Hematopoietic multipotent progenitor cell treated with erythropoietin and hydrocortisone succinate and interleukin-3 and kit ligand, for 8 days (in vitro differentiated cells): ENCODE results near the gene FARP1.

Source experiments
- DNase-seq: peaks from one replicate; pipeline ENCODE4 v3.0.0-alpha.2; 2015

The FARP1 gene

GRCh38 chr13:98291658-98292057 lies 148.8 kb downstream of the FARP1 start:
- DNase-seq, result no peak

DNA sequence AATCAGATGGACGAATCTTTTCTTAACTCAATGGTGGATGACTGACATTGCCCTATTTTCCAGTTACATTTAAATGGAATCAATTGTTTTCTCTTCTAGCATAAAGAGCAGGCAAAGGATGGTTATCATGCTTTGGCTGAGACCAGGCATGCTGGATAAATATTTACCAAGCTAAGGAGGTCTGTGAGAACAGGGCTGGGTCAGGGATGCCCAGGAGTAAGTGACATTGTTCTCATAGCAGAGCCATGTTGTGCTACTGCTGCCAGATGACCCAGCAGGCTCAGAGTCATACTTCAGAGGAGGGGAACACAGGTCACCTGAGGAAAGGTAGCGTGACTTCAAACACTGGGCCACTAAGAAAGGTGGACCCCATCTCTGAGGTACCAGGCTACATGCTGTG lies 150.2 kb downstream of the FARP1 start:
- DNase-seq, result no peak

GRCh38 chr13:98293570-98294142 lies 150.8 kb downstream of the FARP1 start:
- no peak for DNase-seq

- no peak for DNase-seq
Measured at GRCh38 chr13:98295371-98295770, 152.5 kb downstream of the FARP1 start.

GRCh38 chr13:98297051-98297450 lies 154.2 kb downstream of the FARP1 start:
- DNase-seq, result no peak

DNA sequence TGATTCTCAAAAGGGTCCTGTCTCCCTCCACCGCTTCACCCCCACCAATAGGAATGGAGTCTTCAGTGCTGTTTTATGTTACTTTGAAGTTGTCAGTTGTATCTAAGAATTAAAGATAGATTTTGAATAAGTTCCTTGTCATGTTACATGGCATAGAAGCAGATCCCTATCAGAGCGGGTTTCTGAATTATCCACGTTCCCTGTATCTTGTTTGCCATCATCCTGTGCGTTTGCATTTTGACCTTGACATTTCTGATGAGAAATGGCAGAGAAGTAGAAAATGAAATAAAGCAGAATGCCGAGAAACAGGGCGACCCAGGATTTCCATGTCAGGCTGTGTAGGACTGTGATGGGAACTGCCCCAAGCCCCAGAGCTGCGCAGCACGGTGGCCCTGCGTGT lies 154.9 kb downstream of the FARP1 start:
- DNase-seq, result no peak

DNA sequence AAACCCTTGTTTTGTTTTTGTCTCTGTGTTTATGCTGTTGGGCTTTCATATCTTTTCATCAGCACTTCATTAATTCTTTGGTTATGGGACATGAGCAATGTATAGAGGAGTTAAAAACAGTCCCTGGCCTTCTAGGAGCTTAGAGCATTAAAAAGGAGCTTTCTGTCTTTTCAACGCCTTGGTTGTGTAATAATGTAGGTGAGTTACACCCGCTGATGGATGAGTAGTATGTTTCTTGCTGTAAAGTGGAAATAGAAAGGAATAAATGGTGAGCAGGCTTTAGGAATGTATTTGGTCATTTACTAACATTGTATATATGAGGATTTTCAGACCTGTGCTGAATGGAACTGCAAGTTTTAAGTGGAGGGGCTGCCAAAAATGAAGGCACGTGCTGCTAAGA lies 155.7 kb downstream of the FARP1 start:
- DNase-seq, result no peak

GRCh38 chr13:98299235-98299965 lies 156.5 kb downstream of the FARP1 start:
- DNase-seq, result no peak

GRCh38 chr13:98299966-98300350 lies 157.1 kb downstream of the FARP1 start:
- no peak for DNase-seq

GRCh38 chr13:98300956-98301641 lies 158.2 kb downstream of the FARP1 start:
- no peak for DNase-seq

DNA sequence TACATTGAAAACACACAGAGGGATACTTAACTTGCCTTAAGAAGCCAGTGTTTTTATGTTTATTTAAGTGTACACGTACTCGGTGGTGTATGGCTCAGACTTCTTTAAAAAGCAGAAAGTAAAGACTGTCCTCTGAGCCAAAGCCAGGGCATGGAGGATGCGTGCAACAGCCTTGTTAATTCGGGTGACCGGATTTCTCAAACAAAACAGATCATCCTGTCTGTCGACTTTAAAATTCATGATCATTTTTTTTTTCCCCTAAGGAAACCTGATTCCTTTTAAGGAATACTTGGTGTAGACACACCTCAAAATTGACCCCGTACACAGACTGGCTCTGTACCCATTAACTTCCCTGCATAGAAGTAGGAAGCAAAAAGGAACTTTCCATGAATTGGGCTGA lies 158.8 kb downstream of the FARP1 start:
- no peak for DNase-seq

- no peak for DNase-seq
Measured at GRCh38 chr13:98303858-98304257, 161.0 kb downstream of the FARP1 start.

DNA sequence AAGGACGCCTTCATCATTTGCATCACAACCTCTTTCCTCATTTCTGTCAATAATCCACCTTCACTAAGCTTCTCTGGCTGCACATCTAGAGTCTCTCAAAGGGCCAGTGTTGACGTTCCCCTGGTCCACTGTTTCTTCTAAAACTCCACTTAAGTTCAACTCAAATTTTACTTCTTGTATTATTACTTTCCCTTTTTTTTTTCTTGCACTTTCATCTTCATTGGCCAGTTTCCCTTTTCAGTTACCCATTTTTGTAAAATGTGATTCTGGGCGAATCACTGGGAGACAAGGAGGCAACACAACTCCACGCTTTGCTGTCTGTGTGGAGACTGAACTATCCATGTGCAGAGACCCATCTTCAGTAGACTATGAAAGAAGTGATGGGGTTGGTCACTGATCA lies 162.8 kb downstream of the FARP1 start:
- no peak for DNase-seq

DNA sequence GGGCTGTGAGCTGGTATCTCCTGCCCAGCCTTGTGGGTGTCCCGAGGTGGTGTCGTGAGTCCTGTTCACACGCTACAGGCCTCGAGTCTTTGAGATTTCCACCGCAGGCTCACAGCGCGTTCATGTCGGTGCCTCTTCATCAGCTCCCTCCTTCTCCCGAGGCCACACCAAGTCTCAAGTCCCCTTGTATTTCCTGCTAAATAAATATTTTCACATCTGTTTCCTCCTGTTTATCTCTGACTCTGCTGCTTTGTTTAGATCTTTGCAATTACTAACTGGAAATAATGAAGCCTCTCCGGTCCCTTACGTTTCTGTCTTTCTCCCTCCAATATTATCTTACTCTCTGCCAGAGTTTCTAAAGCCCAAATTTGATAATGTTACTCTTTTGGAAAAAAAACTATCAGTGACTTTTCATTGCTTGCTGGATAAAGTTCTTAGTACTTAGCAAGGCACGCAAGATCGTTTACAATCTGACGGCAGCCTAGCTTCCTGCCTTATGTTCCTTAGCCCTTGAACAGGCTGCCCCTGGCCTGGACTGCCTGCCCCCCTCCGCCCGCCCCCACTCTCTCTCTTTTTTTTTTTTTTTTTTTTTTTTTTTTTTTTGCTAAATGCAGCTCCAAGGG lies 164.7 kb downstream of the FARP1 start:
- DNase-seq, result no peak

DNA sequence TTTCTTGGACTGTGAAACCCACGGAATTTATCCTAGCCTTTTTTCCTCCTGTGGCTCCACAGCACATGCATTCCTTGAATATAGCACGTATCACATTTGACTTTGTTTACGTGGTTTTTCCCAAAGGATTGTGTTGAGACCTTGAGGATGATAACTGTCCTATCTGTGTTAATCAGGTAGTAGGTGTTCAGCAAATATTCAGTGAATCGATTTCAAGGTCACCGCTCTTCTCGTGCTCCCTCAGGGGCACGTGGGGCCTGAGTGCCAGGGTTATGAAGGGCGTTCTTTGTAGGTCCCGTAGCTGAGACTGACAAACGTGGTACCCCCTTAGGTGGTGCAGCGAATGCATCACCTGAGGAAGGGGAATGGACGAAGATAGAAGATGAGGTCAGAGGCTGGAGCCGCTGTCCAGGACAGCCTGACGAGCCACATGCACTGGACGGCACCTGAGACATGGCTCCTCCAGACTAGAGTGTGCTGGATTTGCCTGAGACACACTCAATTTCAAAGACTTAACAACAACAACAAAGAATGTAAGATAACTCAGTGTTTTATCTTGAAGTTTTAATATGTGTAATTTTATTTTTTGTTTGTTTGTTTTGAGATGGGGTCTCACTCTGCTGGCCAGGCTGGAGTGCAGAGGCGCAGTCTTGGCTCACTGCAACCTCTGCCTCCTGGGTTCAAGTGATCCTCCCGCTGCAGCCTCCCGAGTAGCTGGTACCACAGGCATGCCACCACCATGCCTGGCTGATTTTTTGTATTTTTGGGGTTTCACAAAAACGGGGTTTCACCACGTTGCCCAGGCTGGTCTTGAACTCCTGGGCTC lies 165.4 kb downstream of the FARP1 start:
- no peak for DNase-seq

DNA sequence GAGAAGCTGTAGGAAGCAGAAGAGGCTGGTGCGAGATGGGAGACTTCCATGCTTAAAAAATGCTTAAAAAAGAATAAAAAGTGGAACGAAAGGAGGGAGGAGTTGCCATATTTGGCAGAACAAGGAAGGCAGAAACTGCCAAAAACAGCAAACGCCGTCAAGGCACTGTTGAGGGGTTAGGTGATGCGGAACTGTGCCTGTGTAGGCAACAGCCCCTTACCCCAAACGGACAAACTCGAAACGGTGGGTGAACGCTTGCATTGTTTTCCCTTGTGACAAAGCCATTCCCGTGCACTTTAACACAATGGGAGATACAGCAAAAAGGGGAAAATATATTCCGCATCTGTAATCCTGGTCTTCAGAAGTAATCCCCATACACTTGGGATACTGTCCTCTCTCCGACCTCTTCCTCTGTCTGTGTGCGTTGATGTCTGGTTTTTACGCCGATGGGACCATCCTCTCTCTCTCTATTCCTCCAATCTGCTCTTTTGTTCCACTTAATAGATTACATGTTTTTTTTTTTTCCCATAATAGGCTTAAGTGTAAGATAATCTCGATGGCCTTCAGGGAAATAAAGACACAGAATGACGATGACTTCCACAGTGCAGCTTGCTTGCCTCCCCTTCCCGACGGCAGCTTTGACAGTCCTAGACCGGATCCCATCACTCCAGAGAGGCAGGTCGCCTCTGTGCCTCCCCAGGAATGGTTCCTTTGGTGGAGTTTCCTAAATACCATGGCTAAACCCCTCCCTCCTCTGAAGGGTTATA lies 166.9 kb downstream of the FARP1 start:
- no peak for DNase-seq

- DNase-seq, result no peak
Measured at GRCh38 chr13:98310485-98311199, 167.7 kb downstream of the FARP1 start.

DNA sequence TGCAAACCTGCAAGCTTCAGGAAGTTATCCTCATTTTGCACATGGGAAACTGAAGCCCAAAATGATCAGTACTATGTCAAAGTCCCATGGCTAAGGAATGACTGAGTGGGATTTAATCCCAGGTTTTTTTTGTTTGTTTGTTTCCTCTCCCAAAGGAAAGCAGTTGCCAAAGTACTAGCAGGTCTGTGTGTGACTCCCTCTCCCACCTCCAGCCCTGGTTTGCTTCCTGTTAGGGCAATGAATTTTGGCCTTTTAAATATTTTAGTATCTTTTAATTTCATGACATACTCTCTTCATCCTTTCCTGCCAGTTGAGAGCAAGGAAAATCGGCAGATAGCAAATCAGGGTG lies 168.3 kb downstream of the FARP1 start:
- DNase-seq, result no peak

DNA sequence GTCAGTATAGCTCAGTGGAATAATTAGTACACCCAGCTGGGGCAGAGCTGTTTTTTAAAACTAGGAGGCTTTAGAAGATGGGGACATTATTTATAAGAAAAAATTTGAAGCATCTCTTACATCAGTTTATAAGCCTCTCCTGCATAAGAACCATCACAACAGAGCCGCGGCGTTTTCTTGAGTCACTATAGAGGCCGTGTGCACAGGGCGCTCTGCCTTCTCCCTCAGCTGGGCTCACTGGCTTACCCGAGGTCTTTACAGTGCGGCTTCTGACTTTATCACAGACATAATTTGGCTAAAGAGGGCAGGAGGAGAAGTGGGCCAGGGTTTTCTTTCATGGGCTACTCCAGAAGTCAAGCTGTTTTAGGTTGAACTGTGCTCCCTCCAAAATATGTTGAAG lies 169.7 kb downstream of the FARP1 start:
- DNase-seq, result no peak

DNA sequence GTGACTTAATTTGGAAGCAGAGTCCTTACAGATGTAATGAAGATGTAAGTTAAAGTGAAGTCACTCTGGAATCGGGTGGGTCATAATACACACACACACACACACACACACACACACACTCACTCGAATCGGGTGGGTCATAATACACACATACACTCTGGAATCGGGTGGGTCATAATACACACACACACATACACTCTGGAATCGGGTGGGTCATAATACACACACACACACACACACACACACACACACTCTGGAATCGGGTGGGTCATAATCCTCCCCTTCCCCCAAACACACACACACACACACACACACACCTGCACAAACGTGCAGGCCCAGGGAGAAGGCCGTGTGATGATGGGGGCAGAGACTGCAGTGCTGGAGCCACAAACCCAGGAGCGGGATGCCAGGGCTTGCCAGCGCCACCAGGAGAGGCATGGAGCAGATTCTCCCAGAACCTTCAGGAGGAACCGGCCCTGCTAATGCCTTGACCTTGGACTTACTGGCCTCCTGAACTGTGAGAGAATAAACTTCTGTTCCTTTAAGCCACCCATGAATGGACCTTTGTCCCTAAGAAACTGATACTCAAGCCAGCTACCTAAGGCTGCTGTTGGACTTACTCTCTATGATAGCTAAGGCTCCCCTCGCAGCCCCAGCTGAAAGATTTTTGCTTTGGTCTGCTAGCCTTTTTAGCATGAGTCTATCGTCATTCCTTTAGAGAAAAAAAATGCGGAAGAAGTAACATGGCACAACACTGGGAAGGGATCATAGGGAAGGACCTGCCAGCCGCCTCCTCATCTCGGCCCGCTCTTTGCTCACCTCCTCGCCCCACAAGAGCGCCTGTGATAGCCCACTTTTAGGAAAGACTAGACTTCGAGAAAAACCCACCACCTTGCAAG lies 170.4 kb downstream of the FARP1 start:
- DNase-seq, result no peak

- no peak for DNase-seq
Measured at GRCh38 chr13:98313922-98314292, 171.0 kb downstream of the FARP1 start.
